ENCODE data around the gene DNASE1.

The DNASE1 gene

DNA sequence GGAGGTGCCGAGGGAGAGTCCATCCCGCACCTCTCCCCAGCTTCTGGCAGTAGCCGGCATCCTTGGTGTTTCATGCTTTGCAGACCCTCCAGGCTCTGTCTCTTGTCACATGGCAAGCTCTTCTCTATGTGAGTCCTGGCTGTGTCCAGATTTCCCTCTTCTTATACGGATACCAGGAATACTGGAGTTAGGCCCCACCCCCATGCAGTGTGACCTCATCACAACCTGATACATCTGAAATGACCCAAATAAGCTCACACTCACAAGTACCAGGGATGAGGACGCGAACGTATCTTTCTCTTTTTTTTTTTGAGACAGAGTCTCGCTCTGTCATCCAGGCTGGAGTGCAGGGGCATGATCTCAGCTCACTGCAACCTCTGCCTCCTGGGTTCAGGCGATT, 39.6 kb downstream of the DNASE1 start:
- no peak for DNase-seq (ENCODE audit: low read depth in 2 of 2, low spot score in 1 of 2)

GRCh38 chr16:3695610-3696369, 41.3 kb downstream of the DNASE1 start:
- DNase-seq (ENCODE audit: low read depth in 2 of 2, low spot score in 1 of 2) = no peak

GRCh38 chr16:3696425-3697218, 42.1 kb downstream of the DNASE1 start:
- DNase-seq (ENCODE audit: low read depth in 2 of 2, low spot score in 1 of 2) = no peak

DNA sequence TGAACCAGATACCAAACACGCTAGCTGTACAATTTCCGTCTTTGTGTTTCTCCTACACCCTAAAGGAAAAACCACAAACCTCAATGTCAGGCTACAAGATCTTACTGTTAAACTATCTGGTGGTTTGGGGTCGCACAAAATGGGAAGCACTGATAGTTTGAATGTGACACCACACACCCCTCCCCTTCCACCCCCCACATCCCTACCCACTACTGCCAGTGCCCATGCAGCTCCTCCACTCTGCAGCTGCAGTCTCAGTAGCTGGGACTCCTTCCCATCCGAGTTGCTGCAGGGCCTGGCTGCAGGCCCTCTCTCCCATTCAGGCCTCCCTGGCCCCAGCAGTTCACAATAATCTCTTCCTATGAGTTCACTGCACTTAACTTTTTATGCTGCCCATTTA, 44.5 kb downstream of the DNASE1 start:
- DNase-seq (ENCODE audit: low read depth in 2 of 2, low spot score in 1 of 2) = no peak

- DNase-seq (ENCODE audit: low read depth in 2 of 2, low spot score in 1 of 2) = no peak
These were observed 47.0 kb downstream of the DNASE1 start for GRCh38 chr16:3701531-3701930.

- DNase-seq (ENCODE audit: low read depth in 2 of 2, low spot score in 1 of 2) = no peak
These were observed 47.6 kb downstream of the DNASE1 start for GRCh38 chr16:3702082-3702481.

DNA sequence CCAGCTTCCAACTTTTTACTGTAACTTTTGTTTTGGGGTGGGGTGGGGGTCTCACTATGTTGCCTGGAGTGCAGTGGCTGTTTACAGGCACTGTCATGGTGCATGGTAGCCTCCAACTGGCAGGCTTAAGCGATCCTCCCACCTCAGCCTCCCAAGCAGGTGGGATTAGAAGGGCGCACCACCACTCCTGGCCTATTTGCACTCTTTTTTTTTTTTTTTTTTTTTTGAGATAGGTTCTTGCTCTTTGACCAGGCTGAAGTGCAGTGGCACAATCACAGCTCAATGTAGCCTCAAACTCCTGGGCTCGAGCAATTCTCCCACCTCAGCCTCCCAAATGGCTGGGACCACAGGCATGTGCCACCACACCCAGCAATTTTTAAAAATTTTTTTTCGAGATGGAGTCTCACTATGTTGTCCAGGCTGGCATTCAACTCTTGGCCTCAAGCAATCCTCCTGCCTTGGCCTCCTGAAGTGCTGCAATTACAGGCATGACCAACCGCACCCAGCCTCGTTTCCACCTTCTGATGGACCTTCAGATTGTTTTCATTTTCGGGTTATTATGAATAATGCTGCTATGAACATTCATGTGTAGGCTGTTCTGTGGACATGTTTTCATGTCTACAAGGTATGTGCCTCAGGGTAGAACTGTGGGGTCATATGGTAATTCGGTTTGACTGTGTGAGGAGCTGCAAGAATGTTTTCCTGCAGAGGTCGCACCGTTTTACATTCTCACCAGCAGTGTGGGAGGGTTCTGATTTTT, 51.9 kb downstream of the DNASE1 start:
- DNase-seq (ENCODE audit: low read depth in 2 of 2, low spot score in 1 of 2) = no peak

Data from stimulated activated CD8-positive, alpha-beta memory T cell treated with anti-CD3 and anti-CD28 coated beads, Interleukin-4, amount 100 ng/mL, for 1 hour (primary cell).